Measurements from ENCODE around the gene INPP5D. TPM values are rescaled to one million over a fixed set of nuclear protein-coding genes. Genes with fewer than 3 reads are reported as not detected.

INPP5D gene
- total RNA-seq, 1 experiment from 2014 or later, result 0.74 TPM

GRCh38 chr2:233203060-233203459 is 142.9 kb downstream of the INPP5D start:
- H3K36me3 ChIP-seq (ENCODE audit: low read depth), result no peaks in the 10 kb centered on the region
- peaks cover 12% of the 10 kb centered on the region for H3K4me1 ChIP-seq (replicated peaks; ENCODE audit: insufficient read depth)
- no TSS peak for BruUV-seq (replicated peaks)
- TF ChIP-seq EZH2 (IDR thresholded peaks at IDR 0.05; ENCODE audit: low read depth) (no peak), CTCF (conservative IDR thresholded peaks at IDR 0.05) (no peak)
- intact Hi-C loops (cut with micrococcal nuclease; ENCODE audit: unreplicated experiment), result no loop called here
- H3K9me3 ChIP-seq (ENCODE audit: insufficient read depth, low read depth), result no peaks in the 10 kb centered on the region
- H3F3A ChIP-seq (ENCODE audit: insufficient read depth, low read depth), result peaks cover 3% of the 10 kb centered on the region; the same call in 1 of the 2 replicates
- H3K4me2 ChIP-seq, result no peak overlapping the region
- POLR2A ChIA-PET (ENCODE audit: unreplicated experiment), result no interaction called here
- no peaks in the 10 kb centered on the region for H3K9me2 ChIP-seq (ENCODE audit: insufficient read depth)
- no peak for DNase-seq
- no peaks in the 10 kb centered on the region for H3K79me2 ChIP-seq (ENCODE audit: low read depth)
- no peak overlapping the region for H3K4me3 ChIP-seq
- H4K20me1 ChIP-seq (ENCODE audit: insufficient read depth), result no peaks in the 10 kb centered on the region
- H3K27me3 ChIP-seq (ENCODE audit: insufficient read depth, low read depth), result no peaks in the 10 kb centered on the region
- H2AFZ ChIP-seq, result no peak overlapping the region
- CTCF ChIA-PET, result no interaction called here
- H3K27ac ChIP-seq, result no peak overlapping the region

- no peaks in the 10 kb centered on the region for H3K27me3 ChIP-seq (ENCODE audit: insufficient read depth, low read depth)
- no peak overlapping the region for H2AFZ ChIP-seq
- H3F3A ChIP-seq (ENCODE audit: insufficient read depth, low read depth), result peaks cover 15% of the 10 kb centered on the region; the same call in 1 of the 2 replicates
- ChIA-PET CTCF (no interaction called here), POLR2A (ENCODE audit: unreplicated experiment) (no interaction called here)
- no peak overlapping the region for H3K27ac ChIP-seq
- no peak for TF ChIP-seq CTCF (conservative IDR thresholded peaks at IDR 0.05)
- TF ChIP-seq EZH2 (IDR thresholded peaks at IDR 0.05; ENCODE audit: low read depth), result no peak
- H3K79me2 ChIP-seq (ENCODE audit: low read depth), result no peaks in the 10 kb centered on the region
- H3K9me3 ChIP-seq (ENCODE audit: insufficient read depth, low read depth), result no peaks in the 10 kb centered on the region
- no peaks in the 10 kb centered on the region for H3K9me2 ChIP-seq (ENCODE audit: insufficient read depth)
- BruUV-seq (replicated peaks), result no TSS peak
- no peak overlapping the region for H3K4me3 ChIP-seq
- H4K20me1 ChIP-seq (ENCODE audit: insufficient read depth), result no peaks in the 10 kb centered on the region
- intact Hi-C loops (cut with micrococcal nuclease; ENCODE audit: unreplicated experiment), result no loop called here
- H3K4me2 ChIP-seq, result no peak overlapping the region
- no peaks in the 10 kb centered on the region for H3K36me3 ChIP-seq (ENCODE audit: low read depth)
- peaks cover 25% of the 10 kb centered on the region for H3K4me1 ChIP-seq (replicated peaks; ENCODE audit: insufficient read depth)
- no peak for DNase-seq
Measured at GRCh38 chr2:233204286-233204936, 144.3 kb downstream of the INPP5D start.

- Histone ChIP-seq H2AFZ (no peak overlapping the region), H3K4me1 (replicated peaks; ENCODE audit: insufficient read depth) (peaks cover 57% of the 10 kb centered on the region), H3K27me3 (ENCODE audit: insufficient read depth, low read depth) (no peaks in the 10 kb centered on the region), H3K9me2 (ENCODE audit: insufficient read depth) (no peaks in the 10 kb centered on the region), H3K36me3 (ENCODE audit: low read depth) (no peaks in the 10 kb centered on the region), H3K4me2 (peak overlapping the region; percentile 70), H3F3A (ENCODE audit: insufficient read depth, low read depth) (peaks cover 35% of the 10 kb centered on the region), H3K79me2 (ENCODE audit: low read depth) (no peaks in the 10 kb centered on the region), H3K9me3 (ENCODE audit: insufficient read depth, low read depth) (no peaks in the 10 kb centered on the region), H3K4me3 (no peak overlapping the region), H4K20me1 (ENCODE audit: insufficient read depth) (no peaks in the 10 kb centered on the region), H3K27ac (peak overlapping the region; percentile 72)
- ChIA-PET POLR2A (ENCODE audit: unreplicated experiment) (interaction anchor here (0.5 kb wide), 1 partner anchor 22 kb away, joined by 10 read pairs; no protein-coding TSS in a partner anchor), CTCF (interaction anchor here (0.9 kb wide), 1 partner anchor 36 kb away, joined by 5 read pairs; no protein-coding TSS in a partner anchor)
- peak; percentile 84 to 90 for DNase-seq
- BruUV-seq (replicated peaks), result no TSS peak
- intact Hi-C loops (cut with micrococcal nuclease; ENCODE audit: unreplicated experiment), result loop anchor here (1.0 kb wide), 1 partner anchor 352 kb away; no protein-coding TSS in a partner anchor
- TF ChIP-seq CTCF (conservative IDR thresholded peaks at IDR 0.05) (peak; percentile 63), EZH2 (IDR thresholded peaks at IDR 0.05; ENCODE audit: low read depth) (no peak)
Measured at GRCh38 chr2:233208382-233209116, 148.4 kb downstream of the INPP5D start.

Measured in PC-9 (cell line).